GM23248 (cell line): Measurements from ENCODE around the gene SNTG2. TPM values are rescaled to one million over a fixed set of nuclear protein-coding genes. Genes with fewer than 3 reads are reported as not detected.

Source experiments
- DNase-seq: peaks from one replicate; pipeline ENCODE4 v3.0.0-alpha.2; 2015
- H2AFZ ChIP-seq: fragments of 200-600 bp; sonication (generic); 2 replicates; pipeline ENCODE4 v1.6.1; 2016; ENCODE audit warnings: antibody characterized with exemption
- H3F3A ChIP-seq: fragments of 200-600 bp; sonication (generic); 2 replicates; pipeline ENCODE4 v1.6.1; 2016; ENCODE audit warnings: mild to moderate bottlenecking, antibody characterized with exemption, mixed run types; ENCODE audit not compliant: insufficient read depth
- H3K27ac ChIP-seq: fragments of 200-600 bp; sonication (generic); 2 replicates; pipeline ENCODE4 v1.5.1; 2016; ENCODE audit warnings: mild to moderate bottlenecking
- H3K27me3 ChIP-seq: fragments of 200-600 bp; sonication (generic); replicated peaks from 2 replicates; pipeline ENCODE4 v1.6.1; 2016; ENCODE audit warnings: mild to moderate bottlenecking; ENCODE audit not compliant: insufficient read depth
- H3K36me3 ChIP-seq: fragments of 200-600 bp; sonication (generic); 2 replicates; pipeline ENCODE4 v1.6.1; 2016; ENCODE audit warnings: low read depth, mild to moderate bottlenecking
- H3K4me1 ChIP-seq: fragments of 200-600 bp; sonication (generic); 2 replicates; pipeline ENCODE4 v1.6.1; 2016; ENCODE audit warnings: mild to moderate bottlenecking; ENCODE audit not compliant: insufficient read depth
- H3K4me2 ChIP-seq: fragments of 200-600 bp; sonication (generic); one replicate; pipeline ENCODE4 v1.6.1; 2016; ENCODE audit warnings: mild to moderate bottlenecking; ENCODE audit not compliant: unreplicated experiment
- H3K4me3 ChIP-seq: fragments of 200-600 bp; sonication (generic); 2 replicates; pipeline ENCODE4 v1.5.1; 2016; ENCODE audit warnings: mild to moderate bottlenecking
- H3K79me2 ChIP-seq: fragments of 200-600 bp; sonication (generic); 2 replicates; pipeline ENCODE4 v1.6.1; 2016; ENCODE audit warnings: mild to moderate bottlenecking; ENCODE audit not compliant: insufficient read depth
- H3K9ac ChIP-seq: fragments of 200-600 bp; sonication (generic); 2 replicates; pipeline ENCODE4 v1.6.1; 2016; ENCODE audit warnings: mild to moderate bottlenecking
- H3K9me2 ChIP-seq: fragments of 200-600 bp; sonication (generic); 2 replicates; pipeline ENCODE4 v1.6.1; 2016; ENCODE audit warnings: mixed run types, mild to moderate bottlenecking, moderate library complexity; ENCODE audit not compliant: insufficient read depth
- H3K9me3 ChIP-seq: fragments of 200-600 bp; sonication (generic); one replicate; pipeline ENCODE4 v1.6.1; 2017; ENCODE audit warnings: low read depth
- H4K20me1 ChIP-seq: fragments of 200-600 bp; sonication (generic); 2 replicates; pipeline ENCODE4 v1.6.0; 2016; ENCODE audit not compliant: insufficient read depth
- EZH2 ChIP-seq: fragments of 200-600 bp; sonication (generic); IDR thresholded peaks from 2 replicates; pipeline ENCODE4 v1.6.1; 2018; ENCODE audit warnings: antibody characterized with exemption, mild to moderate bottlenecking; ENCODE audit not compliant: insufficient read depth, poor library complexity, severe bottlenecking
- EZH2phosphoT487 ChIP-seq: fragments of 200-600 bp; sonication (generic); IDR thresholded peaks from 2 replicates; pipeline ENCODE4 v1.6.1; 2018; ENCODE audit warnings: antibody characterized with exemption, moderate library complexity, mild to moderate bottlenecking, low read depth; ENCODE audit not compliant: insufficient read depth
- WGBS, 2 experiments: methylation state at CpG; one replicate each; pipeline ENCODE4 v1.1.6; 2015 to 2017; ENCODE audit warnings: low lambda C conversion rate in 2 of 2, low coverage in 1 of 2; ENCODE audit errors: missing lambda C conversion rate in 2 of 2; 5-methylcytosine and 5-hydroxymethylcytosine counted together
- in situ Hi-C: fragments of 300-500 bp; cut with MboI; formaldehyde crosslinking; loops from 2 replicates; pipeline ENCODE4 v1.15.0; 2020
- polyA plus RNA-seq: library from polyadenylated mRNA; unstranded; fragments of >200 nt; fragmentation: Nextera tagmentation; extraction: Ambion mirVana; gene quantifications from 2 replicates; pipeline ENCODE4 v1.2.1, GENCODE V29; 2016
- total RNA-seq: library from RNA; depleted of rRNA; stranded (reverse); fragments of >200 nt; shearing (Covaris generic); gene quantifications from 2 replicates; pipeline ENCODE4 v1.2.3, GENCODE V29; 2014

The SNTG2 gene
- total and polyA plus RNA-seq, 2 experiments from 2014 or later = not detected

GRCh38 chr2:1014802-1015201, 64.2 kb downstream of the SNTG2 start:
- no peak overlapping the region for H3K9ac ChIP-seq
- TF ChIP-seq EZH2 = no peak
- TF ChIP-seq EZH2phosphoT487 = no peak
- DNase-seq = no peak
- H3K9me3 ChIP-seq = no peaks in the 10 kb centered on the region
- no peaks in the 10 kb centered on the region for H3K79me2 ChIP-seq
- H3K27ac ChIP-seq = no peak overlapping the region
- H3F3A ChIP-seq = no peaks in the 10 kb centered on the region
- 59 to 61% methylated on average over 10 to 12 of the region's 12 CpGs for WGBS, 2 experiments
- no peaks in the 10 kb centered on the region for H3K36me3 ChIP-seq
- no peak overlapping the region for H2AFZ ChIP-seq
- in situ Hi-C loops = no loop called here
- H3K4me1 ChIP-seq = no peaks in the 10 kb centered on the region
- H3K9me2 ChIP-seq = no peaks in the 10 kb centered on the region
- H3K4me3 ChIP-seq = no peak overlapping the region
- no peak overlapping the region for H3K4me2 ChIP-seq
- H4K20me1 ChIP-seq = no peaks in the 10 kb centered on the region
- 0 out of 2 replicates have a peak, but pooled peaks cover 4% of the 10 kb centered on the region for H3K27me3 ChIP-seq

- Histone ChIP-seq H3K4me2 (no peak overlapping the region), H3K36me3 (no peaks in the 10 kb centered on the region), H2AFZ (no peak overlapping the region), H3K27me3 (0 out of 2 replicates have a peak, but pooled peaks cover 4% of the 10 kb centered on the region), H3K9me3 (no peaks in the 10 kb centered on the region), H3K4me3 (no peak overlapping the region), H3K79me2 (no peaks in the 10 kb centered on the region), H3K9ac (no peak overlapping the region), H3K9me2 (no peaks in the 10 kb centered on the region), H3K4me1 (no peaks in the 10 kb centered on the region), H4K20me1 (no peaks in the 10 kb centered on the region), H3F3A (no peaks in the 10 kb centered on the region), H3K27ac (no peak overlapping the region)
- TF ChIP-seq EZH2 = no peak
- no peak for TF ChIP-seq EZH2phosphoT487
- in situ Hi-C loops = no loop called here
- DNase-seq = no peak
- WGBS, 2 experiments = 59 to 64% methylated on average over 8 of the region's 8 CpGs
Observed at GRCh38 chr2:1016500-1016899, 65.9 kb downstream of the SNTG2 start.

GRCh38 chr2:1017827-1018226, 67.2 kb downstream of the SNTG2 start:
- Histone ChIP-seq H4K20me1 (no peaks in the 10 kb centered on the region), H3K9me3 (no peaks in the 10 kb centered on the region), H3K9ac (no peak overlapping the region), H3K9me2 (no peaks in the 10 kb centered on the region), H3K27me3 (no peaks in the 10 kb centered on the region), H3K4me3 (no peak overlapping the region), H3F3A (no peaks in the 10 kb centered on the region), H3K79me2 (no peaks in the 10 kb centered on the region), H3K4me2 (no peak overlapping the region), H3K27ac (no peak overlapping the region), H2AFZ (no peak overlapping the region), H3K36me3 (no peaks in the 10 kb centered on the region), H3K4me1 (no peaks in the 10 kb centered on the region)
- DNase-seq = no peak
- WGBS, 2 experiments = 35 to 37% methylated on average over 6 of the region's 6 CpGs
- TF ChIP-seq EZH2 = no peak
- no peak for TF ChIP-seq EZH2phosphoT487
- in situ Hi-C loops = no loop called here

- Histone ChIP-seq H2AFZ (no peak overlapping the region), H4K20me1 (no peaks in the 10 kb centered on the region), H3F3A (no peaks in the 10 kb centered on the region), H3K27ac (no peak overlapping the region), H3K4me2 (no peak overlapping the region), H3K9me3 (no peaks in the 10 kb centered on the region), H3K79me2 (no peaks in the 10 kb centered on the region), H3K9me2 (no peaks in the 10 kb centered on the region), H3K4me1 (no peaks in the 10 kb centered on the region), H3K27me3 (no peaks in the 10 kb centered on the region), H3K36me3 (no peaks in the 10 kb centered on the region), H3K4me3 (no peak overlapping the region), H3K9ac (no peak overlapping the region)
- in situ Hi-C loops = no loop called here
- TF ChIP-seq EZH2 = no peak
- TF ChIP-seq EZH2phosphoT487 = no peak
- DNase-seq = no peak
- 17 to 22% methylated on average over 3 of the region's 3 CpGs for WGBS, 2 experiments
Observed at GRCh38 chr2:1020206-1020605, 69.6 kb downstream of the SNTG2 start.

GRCh38 chr2:1022178-1022577, 71.5 kb downstream of the SNTG2 start:
- no peaks in the 10 kb centered on the region for H3K9me3 ChIP-seq
- H3F3A ChIP-seq = no peaks in the 10 kb centered on the region
- no peak overlapping the region for H3K4me2 ChIP-seq
- no peaks in the 10 kb centered on the region for H3K4me1 ChIP-seq
- H3K9me2 ChIP-seq = no peaks in the 10 kb centered on the region
- H3K27ac ChIP-seq = no peak overlapping the region
- 70 to 76% methylated on average over 17 of the region's 17 CpGs for WGBS, 2 experiments
- H3K27me3 ChIP-seq = no peaks in the 10 kb centered on the region
- no peaks in the 10 kb centered on the region for H3K36me3 ChIP-seq
- H3K4me3 ChIP-seq = no peak overlapping the region
- DNase-seq = no peak
- TF ChIP-seq EZH2phosphoT487 = no peak
- TF ChIP-seq EZH2 = no peak
- no peak overlapping the region for H3K9ac ChIP-seq
- no peak overlapping the region for H2AFZ ChIP-seq
- no peaks in the 10 kb centered on the region for H4K20me1 ChIP-seq
- in situ Hi-C loops = no loop called here
- no peaks in the 10 kb centered on the region for H3K79me2 ChIP-seq
